GM08714 (cell line): ENCODE results near the gene CYSRT1.

ENCODE experiments used
- H3K4me3 ChIP-seq: fragments of 200-500 bp; sonication (Bioruptor generic); 2 replicates; pipeline ENCODE4 v1.5.1; 2014; ENCODE audit warnings: mild to moderate bottlenecking, low read length, inconsistent platforms
- ZNF274 ChIP-seq: IDR thresholded peaks from 2 replicates; pipeline ENCODE4 v1.6.1; 2012; ENCODE audit warnings: mild to moderate bottlenecking, low read depth, low read length

The CYSRT1 gene

GRCh38 chr9:137198051-137198901 is 26.7 kb upstream of the CYSRT1 start:
- TF ChIP-seq ZNF274 = no peak
- H3K4me3 ChIP-seq = no peak overlapping the region

DNA sequence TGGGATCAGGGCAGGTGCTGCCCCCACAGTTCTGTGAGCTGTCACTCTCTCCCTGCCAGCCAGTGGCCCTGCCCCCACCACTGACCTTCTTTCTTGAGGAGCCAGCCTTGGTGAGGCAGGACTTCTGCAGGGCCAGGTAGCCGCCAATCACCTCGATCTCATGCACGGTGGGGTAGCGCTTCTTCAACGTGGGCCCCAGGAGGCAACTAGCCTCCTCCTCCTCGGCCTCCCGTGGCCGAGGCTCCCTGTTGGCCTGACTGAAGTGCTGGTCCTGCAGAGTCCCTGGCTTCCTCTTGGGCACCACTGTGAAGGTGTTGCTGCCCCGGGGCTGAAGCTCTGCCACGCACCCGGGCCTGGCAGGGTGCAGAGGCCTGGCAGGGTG is 26.1 kb upstream of the CYSRT1 start:
- H3K4me3 ChIP-seq = no peak overlapping the region
- TF ChIP-seq ZNF274 = no peak

- TF ChIP-seq ZNF274 = no peak
- peak overlapping the region; percentile 35; the same call in 1 of the 2 replicates for H3K4me3 ChIP-seq
Observed at GRCh38 chr9:137199411-137200121, 25.4 kb upstream of the CYSRT1 start.

DNA sequence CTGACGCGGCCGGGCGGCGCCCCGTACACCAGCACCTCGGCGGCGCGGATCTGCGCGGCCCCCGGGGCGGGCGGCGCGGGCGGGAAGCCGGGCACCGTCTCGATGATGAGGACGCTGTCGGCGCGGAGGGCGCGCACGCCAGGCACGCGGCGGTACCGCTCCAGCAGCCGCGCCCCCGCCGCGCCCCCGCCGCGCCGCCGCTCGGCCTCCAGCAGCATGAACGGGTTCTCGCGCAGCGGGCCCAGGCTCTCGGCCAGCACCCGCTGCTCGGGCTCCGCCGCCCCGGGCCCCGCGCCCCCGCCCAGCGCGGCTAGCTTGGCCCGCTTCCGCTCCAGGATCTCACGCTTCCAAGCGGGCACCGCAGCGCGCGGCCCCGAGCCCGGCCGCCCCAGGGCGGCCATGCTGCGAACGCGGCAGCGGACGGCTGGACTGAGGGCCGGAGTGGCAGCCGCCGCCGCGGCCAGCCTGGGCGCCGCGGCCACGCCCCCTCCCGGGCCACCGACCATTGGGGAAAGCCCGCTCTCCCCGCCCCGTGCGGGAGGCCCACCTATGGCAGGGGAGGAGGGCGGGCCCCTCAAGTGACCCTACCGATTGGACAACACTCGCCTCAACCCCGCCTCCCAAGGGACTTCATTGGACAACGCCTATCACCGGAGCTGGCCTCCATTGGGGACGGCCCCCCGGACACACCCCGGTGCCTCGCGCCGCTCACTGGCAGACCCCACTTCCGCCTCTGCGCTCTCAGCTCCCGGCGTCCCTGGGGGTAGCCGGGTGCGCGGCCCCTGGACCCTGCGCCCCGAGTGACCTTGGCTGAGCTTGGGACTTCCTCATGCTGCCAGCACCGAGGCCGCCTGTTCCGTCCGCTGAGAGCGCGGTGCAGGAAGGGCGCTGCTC is 24.4 kb upstream of the CYSRT1 start, which contains the start of gene TPRN:
TSS of gene TPRN (minus strand) at position 431 of the 894 bp plus-strand sequence. CDS start at position 401, 30 bp downstream.
- H3K4me3 ChIP-seq = peak within 1 kb of the TSS; percentile 70
- no peak for TF ChIP-seq ZNF274

GRCh38 chr9:137201205-137201868 is 23.6 kb upstream of the CYSRT1 start:
- no peak for TF ChIP-seq ZNF274
- H3K4me3 ChIP-seq = peak overlapping the region; percentile 70

DNA sequence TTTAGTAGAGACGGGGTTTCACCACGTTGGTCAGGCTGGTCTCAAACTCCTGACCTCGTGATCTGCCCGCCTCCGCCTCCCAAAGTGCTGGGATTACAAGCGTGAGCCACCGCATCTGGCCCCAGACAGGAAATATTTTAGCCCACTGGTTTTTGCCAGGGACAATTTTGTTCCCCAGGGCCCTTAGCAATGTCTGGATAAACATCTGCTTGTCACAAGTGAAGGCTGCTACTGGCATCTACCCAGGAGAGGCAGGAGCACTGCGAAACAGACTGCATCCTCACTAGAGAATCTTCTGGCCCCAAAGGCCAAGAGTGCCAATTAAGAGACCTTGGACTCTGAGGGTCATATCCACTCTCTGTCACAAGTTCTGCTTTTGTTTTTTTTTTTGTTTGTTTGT is 22.0 kb upstream of the CYSRT1 start:
- TF ChIP-seq ZNF274 = no peak
- no peak overlapping the region for H3K4me3 ChIP-seq

DNA sequence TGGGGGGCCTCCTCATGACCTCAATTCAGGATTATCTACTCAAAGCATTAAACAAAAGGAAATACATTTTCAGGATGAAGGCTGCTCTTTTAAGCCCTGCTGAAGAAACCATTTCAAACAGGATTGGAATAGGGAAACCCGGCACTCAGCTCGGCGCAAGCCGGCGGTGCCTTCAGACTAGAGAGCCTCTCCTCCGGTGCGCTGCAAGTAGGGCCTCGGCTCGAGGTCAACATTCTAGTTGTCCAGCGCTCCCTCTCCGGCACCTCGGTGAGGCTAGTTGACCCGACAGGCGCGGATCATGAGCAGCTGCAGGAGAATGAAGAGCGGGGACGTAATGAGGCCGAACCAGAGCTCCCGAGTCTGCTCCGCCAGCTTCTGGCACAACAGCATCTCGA is 20.2 kb upstream of the CYSRT1 start:
- TF ChIP-seq ZNF274 = no peak
- H3K4me3 ChIP-seq = peak overlapping the region; percentile 96

DNA sequence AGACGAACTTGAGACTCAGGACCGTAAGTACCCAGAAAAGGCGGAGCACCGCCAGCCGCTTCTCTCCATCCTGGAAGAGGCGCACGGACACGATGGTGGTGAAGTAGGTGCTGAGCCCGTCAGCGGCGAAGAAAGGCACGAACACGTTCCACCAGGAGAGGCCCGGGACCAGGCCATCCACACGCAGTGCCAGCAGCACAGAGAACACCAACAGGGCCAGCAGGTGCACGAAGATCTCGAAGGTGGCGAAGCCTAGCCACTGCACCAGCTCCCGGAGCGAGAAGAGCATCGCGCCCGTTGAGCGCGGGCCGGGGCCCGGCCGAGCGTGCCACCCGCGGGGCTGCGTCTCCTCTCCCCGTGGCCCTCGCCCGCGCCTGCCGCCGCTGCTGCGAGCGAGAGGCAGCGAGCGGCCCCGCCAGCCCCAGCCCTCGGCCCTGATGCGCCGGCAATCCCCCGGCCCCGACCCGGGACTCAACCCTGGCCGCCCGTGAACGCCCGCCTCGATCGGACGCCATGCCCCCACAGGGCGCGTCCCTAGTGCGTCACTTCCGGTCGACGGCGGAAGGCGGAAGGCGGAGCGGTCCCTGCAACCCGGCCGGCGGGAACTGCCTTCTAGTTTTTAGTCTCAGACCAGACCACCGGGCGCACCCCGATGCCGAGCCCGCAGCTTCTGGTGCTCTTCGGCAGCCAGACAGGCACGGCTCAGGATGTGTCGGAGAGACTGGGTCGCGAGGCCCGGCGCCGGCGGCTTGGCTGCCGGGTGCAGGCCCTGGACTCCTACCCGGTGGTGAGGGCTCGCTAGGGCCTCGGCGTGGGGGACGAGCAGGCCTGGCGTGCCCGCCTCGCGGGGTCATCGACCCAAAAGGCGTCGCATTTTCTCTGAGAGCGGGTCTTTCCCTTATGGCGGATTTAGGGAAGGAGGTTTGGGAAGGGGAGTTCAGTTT is 19.6 kb upstream of the CYSRT1 start, which contains the start of the genes NDOR1 and TMEM203:
TSS of gene NDOR1 (plus strand) at position 575 of the 944 bp plus-strand sequence. CDS start at position 653, 78 bp downstream.
TSS of gene TMEM203 (minus strand) at position 523 of the 944 bp plus-strand sequence. CDS start at position 289, 234 bp downstream.
- peak within 1 kb of the TSS; percentile 96 for H3K4me3 ChIP-seq
- TF ChIP-seq ZNF274 = no peak

- H3K4me3 ChIP-seq = peak overlapping the region; percentile 96
- no peak for TF ChIP-seq ZNF274
Observed at GRCh38 chr9:137206602-137207001, 18.4 kb upstream of the CYSRT1 start.

GRCh38 chr9:137211532-137211931 is 13.4 kb upstream of the CYSRT1 start:
- no peak for TF ChIP-seq ZNF274
- no peak overlapping the region for H3K4me3 ChIP-seq

- no peak for TF ChIP-seq ZNF274
- no peak overlapping the region for H3K4me3 ChIP-seq
Observed at GRCh38 chr9:137212520-137212919, 12.5 kb upstream of the CYSRT1 start.

- TF ChIP-seq ZNF274 = no peak
- no peak overlapping the region for H3K4me3 ChIP-seq
Observed at GRCh38 chr9:137213160-137214060, 11.6 kb upstream of the CYSRT1 start.
